Cortex of kidney (tissue), 1 donor: ENCODE measurements around the gene MPP4.

ENCODE experiments used
- DNase-seq: peaks from one replicate; lab custom pipeline; 2025; lab: John Stamatoyannopoulos, UW

The MPP4 gene

GRCh38 chr2:201698588-201699226 is at the start of gene MPP4:
TSS of gene MPP4 (minus strand) at chr2:201698644. CDS start at chr2:201693954, 4,690 bp downstream.
- no peak for DNase-seq

GRCh38 chr2:201746551-201746950 is 48.1 kb upstream of the MPP4 start:
- DNase-seq: no peak

- DNase-seq: no peak
These were observed 37.0 kb upstream of the MPP4 start for GRCh38 chr2:201735486-201735885.

GRCh38 chr2:201734111-201734510 is 35.7 kb upstream of the MPP4 start:
- DNase-seq: no peak

GRCh38 chr2:201733544-201733943 is 35.1 kb upstream of the MPP4 start:
- DNase-seq: no peak

- no peak for DNase-seq
These were observed 32.3 kb upstream of the MPP4 start for GRCh38 chr2:201730651-201731285.

- no peak for DNase-seq
These were observed 17.0 kb upstream of the MPP4 start for GRCh38 chr2:201715459-201715858.

GRCh38 chr2:201712726-201713125 is 14.3 kb upstream of the MPP4 start:
- no peak for DNase-seq

- no peak for DNase-seq
These were observed 11.3 kb upstream of the MPP4 start for GRCh38 chr2:201709747-201710146.

- DNase-seq: no peak
These were observed 10.6 kb upstream of the MPP4 start for GRCh38 chr2:201709049-201709448.

GRCh38 chr2:201707753-201708152 is 9.3 kb upstream of the MPP4 start:
- no peak for DNase-seq

- DNase-seq: no peak
These were observed 8.7 kb upstream of the MPP4 start for GRCh38 chr2:201707142-201707541.

- DNase-seq: no peak
These were observed 6.1 kb upstream of the MPP4 start for GRCh38 chr2:201704536-201704935.

- no peak for DNase-seq
These were observed 3.2 kb upstream of the MPP4 start for GRCh38 chr2:201701646-201702045.

GRCh38 chr2:201699416-201699815 is 972 bp upstream of the MPP4 start:
- no peak for DNase-seq

GRCh38 chr2:201697899-201698298 is 545 bp downstream of the MPP4 start:
- no peak for DNase-seq

- no peak for DNase-seq
These were observed 2.2 kb downstream of the MPP4 start for GRCh38 chr2:201696151-201696659.

GRCh38 chr2:201685156-201685555 is 13.3 kb downstream of the MPP4 start:
- DNase-seq: no peak

- no peak for DNase-seq
These were observed 17.7 kb downstream of the MPP4 start for GRCh38 chr2:201680743-201681142.

GRCh38 chr2:201678401-201678800 is 20.0 kb downstream of the MPP4 start:
- DNase-seq: no peak

- DNase-seq: no peak
These were observed 23.0 kb downstream of the MPP4 start for GRCh38 chr2:201675454-201675853.

- DNase-seq: no peak
These were observed 23.6 kb downstream of the MPP4 start for GRCh38 chr2:201674794-201675193.

GRCh38 chr2:201674298-201674697 is 24.1 kb downstream of the MPP4 start:
- no peak for DNase-seq

- DNase-seq: no peak
These were observed 24.9 kb downstream of the MPP4 start for GRCh38 chr2:201673546-201673945.
